H9 (cell line): ENCODE data around the gene MED22. TPM values are rescaled to one million over a fixed set of nuclear protein-coding genes. Genes with fewer than 3 reads are reported as not detected.

Experiments used
- DNase-seq: peaks from one replicate; pipeline ENCODE4 v3.0.0-alpha.2; 2017
- H2AFZ ChIP-seq: one replicate; pipeline ENCODE4 v1.6.1; 2013; ENCODE audit warnings: mild to moderate bottlenecking, low read length, control low read depth, moderate library complexity
- H2AK5ac ChIP-seq: 2 replicates; pipeline ENCODE4 v1.6.1; 2013; ENCODE audit warnings: low read length, control low read depth, mixed read lengths; ENCODE audit not compliant: insufficient read length
- H2BK120ac ChIP-seq: one replicate; pipeline ENCODE4 v1.6.1; 2013; ENCODE audit warnings: low read depth, mild to moderate bottlenecking, low read length, control low read depth, inconsistent platforms; ENCODE audit not compliant: poor library complexity, severe bottlenecking
- H2BK12ac ChIP-seq: 2 replicates; pipeline ENCODE4 v1.6.1; 2013; ENCODE audit warnings: low read length, control low read depth, mixed read lengths, low read depth; ENCODE audit not compliant: insufficient read length
- H2BK15ac ChIP-seq: 2 replicates; pipeline ENCODE4 v1.6.1; 2013; ENCODE audit warnings: low read depth, low read length, control low read depth
- H2BK20ac ChIP-seq: one replicate; pipeline ENCODE4 v1.6.1; 2013; ENCODE audit warnings: low read depth, mild to moderate bottlenecking, low read length, control low read depth, inconsistent platforms; ENCODE audit not compliant: poor library complexity, severe bottlenecking
- H2BK5ac ChIP-seq: 2 replicates; pipeline ENCODE4 v1.6.1; 2013; ENCODE audit warnings: low read length, control low read depth, mixed read lengths; ENCODE audit not compliant: insufficient read length
- H3K14ac ChIP-seq: 2 replicates; pipeline ENCODE4 v1.6.1; 2013; ENCODE audit warnings: low read length, control low read depth; ENCODE audit not compliant: insufficient read depth
- H3K18ac ChIP-seq: 2 replicates; pipeline ENCODE4 v1.6.1; 2013; ENCODE audit warnings: low read depth, mild to moderate bottlenecking, mixed read lengths, low read length, control low read depth; ENCODE audit not compliant: insufficient read length
- H3K23ac ChIP-seq: 2 replicates; pipeline ENCODE4 v1.6.1; 2013; ENCODE audit warnings: low read length, control low read depth, mixed read lengths, low read depth; ENCODE audit not compliant: insufficient read length
- H3K23me2 ChIP-seq: 2 replicates; pipeline ENCODE4 v1.6.1; 2013; ENCODE audit warnings: low read depth, mild to moderate bottlenecking, mixed read lengths, low read length, control low read depth; ENCODE audit not compliant: insufficient read length, poor library complexity, severe bottlenecking
- H3K27ac ChIP-seq: 2 replicates; pipeline ENCODE4 v1.5.1; 2013; ENCODE audit warnings: low read length, control low read depth, mixed read lengths, low read depth; ENCODE audit not compliant: insufficient read length
- H3K27me3 ChIP-seq: 2 replicates; pipeline ENCODE4 v1.6.1; 2013; ENCODE audit warnings: low read length, control low read depth, inconsistent platforms; ENCODE audit not compliant: insufficient read depth
- H3K4ac ChIP-seq: 2 replicates; pipeline ENCODE4 v1.6.1; 2013; ENCODE audit warnings: low read depth, mild to moderate bottlenecking, control low read depth, inconsistent platforms, low read length, moderate library complexity
- H3K4me1 ChIP-seq: 2 replicates; pipeline ENCODE4 v1.6.1; 2013; ENCODE audit warnings: low read length, control low read depth, inconsistent platforms; ENCODE audit not compliant: insufficient read depth
- H3K4me2 ChIP-seq: 2 replicates; pipeline ENCODE4 v1.6.1; 2013; ENCODE audit warnings: low read length, control low read depth, mixed read lengths; ENCODE audit not compliant: insufficient read length, insufficient read depth
- H3K56ac ChIP-seq: 2 replicates; pipeline ENCODE4 v1.6.1; 2013; ENCODE audit warnings: low read depth, mild to moderate bottlenecking, mixed read lengths, low read length, control low read depth; ENCODE audit not compliant: insufficient read length
- H3K79me1 ChIP-seq: 2 replicates; pipeline ENCODE4 v1.6.1; 2013; ENCODE audit warnings: low read depth, mild to moderate bottlenecking, moderate library complexity, low read length, control low read depth, inconsistent platforms; ENCODE audit not compliant: insufficient read depth, poor library complexity, severe bottlenecking
- H3K79me2 ChIP-seq: 2 replicates; pipeline ENCODE4 v1.6.1; 2013; ENCODE audit warnings: low read length, control low read depth, inconsistent platforms; ENCODE audit not compliant: insufficient read depth
- H3K9ac ChIP-seq: 2 replicates; pipeline ENCODE4 v1.6.1; 2013; ENCODE audit warnings: low read length, control low read depth, mixed read lengths; ENCODE audit not compliant: insufficient read length; ENCODE audit errors: extremely low read depth
- H3K9me3 ChIP-seq: one replicate; pipeline ENCODE4 v1.6.1; 2013; ENCODE audit warnings: low read depth, low read length, inconsistent platforms; ENCODE audit not compliant: control insufficient read depth
- H3T11ph ChIP-seq: one replicate; pipeline ENCODE4 v1.6.1; 2013; ENCODE audit warnings: mild to moderate bottlenecking, low read length, control low read depth, inconsistent platforms
- H4K20me1 ChIP-seq: one replicate; pipeline ENCODE4 v1.6.1; 2013; ENCODE audit not compliant: control insufficient read depth, insufficient read length, insufficient read depth
- H4K5ac ChIP-seq: 2 replicates; pipeline ENCODE4 v1.6.1; 2013; ENCODE audit warnings: low read depth, mild to moderate bottlenecking, mixed read lengths, low read length, control low read depth; ENCODE audit not compliant: insufficient read length
- H4K8ac ChIP-seq: replicated peaks from 2 replicates; pipeline ENCODE4 v1.6.1; 2013; ENCODE audit warnings: low read length, control low read depth, mixed read lengths, low read depth; ENCODE audit not compliant: insufficient read length
- H4K91ac ChIP-seq: 2 replicates; pipeline ENCODE4 v1.6.1; 2013; ENCODE audit warnings: low read depth, mild to moderate bottlenecking, moderate library complexity, mixed read lengths, low read length, control low read depth; ENCODE audit not compliant: insufficient read length
- H3K27ac Mint-ChIP-seq, 3 experiments: 2 replicates in 2 of 3; 3 replicates in 1 of 3; pipeline ENCODE4 v1.8.0; 2020 to 2021; ENCODE audit warnings: mixed read lengths in 3 of 3, mild to moderate bottlenecking in 1 of 3, moderate library complexity in 1 of 3
- H3K27me3 Mint-ChIP-seq: 2 replicates; pipeline ENCODE4 v1.8.0; 2021; ENCODE audit warnings: low read depth, mild to moderate bottlenecking, moderate library complexity, mixed read lengths
- H3K36me3 Mint-ChIP-seq, 3 experiments: 2 replicates in 2 of 3; 3 replicates in 1 of 3; pipeline ENCODE4 v1.8.0; 2020 to 2021; ENCODE audit warnings: low read depth in 3 of 3, mixed read lengths in 3 of 3; ENCODE audit not compliant: insufficient read depth in 1 of 3
- H3K4me1 Mint-ChIP-seq, 2 experiments: 2 replicates each; pipeline ENCODE4 v1.8.0; 2020; ENCODE audit warnings: mixed read lengths in 2 of 2
- H3K4me3 Mint-ChIP-seq, 2 experiments: 2 replicates in 1 of 2; 3 replicates in 1 of 2; pipeline ENCODE4 v1.8.0; 2020 to 2021; ENCODE audit warnings: mild to moderate bottlenecking in 2 of 2, mixed read lengths in 2 of 2, moderate library complexity in 1 of 2
- H3K9me3 Mint-ChIP-seq, 2 experiments: 2 replicates in 1 of 2; 3 replicates in 1 of 2; pipeline ENCODE4 v1.8.0; 2020; ENCODE audit warnings: mild to moderate bottlenecking in 2 of 2, mixed read lengths in 2 of 2, moderate library complexity in 1 of 2
- WGBS: extraction: QIAGEN DNeasy Blood & Tissue Kit; methylation state at CpG from one replicate; pipeline ENCODE4 v1.1.7; 2013; ENCODE audit warnings: missing lambda C conversion rate, low lambda C conversion rate, mixed read lengths; ENCODE audit not compliant: insufficient read length; ENCODE audit errors: extremely low coverage; 5-methylcytosine and 5-hydroxymethylcytosine counted together
- total RNA-seq: library from RNA; stranded (reverse); gene quantifications from 2 replicates; pipeline ENCODE4 v1.2.1, GENCODE V29; 2021
- TF ChIP-seq, protein P1 (sequence below): fragments of 200-600 bp; sonication (generic); conservative IDR thresholded peaks from 3 replicates; pipeline ENCODE4 v1.8.0; 2021; ENCODE audit warnings: antibody characterized with exemption, mild to moderate bottlenecking

MED22 gene
- total RNA-seq, 1 experiment from 2014 or later, result 60.1 TPM

DNA sequence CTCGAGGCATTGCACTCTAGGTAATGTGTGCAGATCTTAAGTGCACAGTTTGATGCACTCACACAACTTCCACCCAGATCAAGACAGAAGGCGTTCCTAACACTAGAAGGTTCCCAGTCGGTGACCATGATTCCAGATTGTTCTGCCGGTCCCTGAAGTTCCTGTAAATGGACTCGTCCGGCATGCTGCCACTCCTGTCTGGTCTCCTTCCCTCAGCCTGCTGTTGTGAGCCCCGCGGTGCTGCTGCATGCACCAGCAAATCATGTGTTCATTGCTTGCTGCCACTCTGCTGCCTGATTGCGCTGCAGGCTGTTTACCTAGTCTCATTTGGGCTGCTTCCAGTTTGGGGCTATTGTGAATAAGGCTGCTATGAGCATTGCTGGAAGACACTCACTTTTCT is 39.7 kb upstream of the MED22 start:
- no peak overlapping the region for H4K91ac ChIP-seq
- H2AK5ac ChIP-seq, result no peak overlapping the region
- H3K79me2 ChIP-seq, result no peaks in the 10 kb centered on the region
- H2BK12ac ChIP-seq, result no peak overlapping the region
- no peak overlapping the region for H2BK120ac ChIP-seq
- no peaks in the 10 kb centered on the region for H3K23me2 ChIP-seq
- H2BK15ac ChIP-seq, result no peak overlapping the region
- no peak overlapping the region for H2BK20ac ChIP-seq
- no peak overlapping the region for H2AFZ ChIP-seq
- no CpG with 5 or more reads among the region's 9 CpGs for WGBS
- TF ChIP-seq, protein P1, sequence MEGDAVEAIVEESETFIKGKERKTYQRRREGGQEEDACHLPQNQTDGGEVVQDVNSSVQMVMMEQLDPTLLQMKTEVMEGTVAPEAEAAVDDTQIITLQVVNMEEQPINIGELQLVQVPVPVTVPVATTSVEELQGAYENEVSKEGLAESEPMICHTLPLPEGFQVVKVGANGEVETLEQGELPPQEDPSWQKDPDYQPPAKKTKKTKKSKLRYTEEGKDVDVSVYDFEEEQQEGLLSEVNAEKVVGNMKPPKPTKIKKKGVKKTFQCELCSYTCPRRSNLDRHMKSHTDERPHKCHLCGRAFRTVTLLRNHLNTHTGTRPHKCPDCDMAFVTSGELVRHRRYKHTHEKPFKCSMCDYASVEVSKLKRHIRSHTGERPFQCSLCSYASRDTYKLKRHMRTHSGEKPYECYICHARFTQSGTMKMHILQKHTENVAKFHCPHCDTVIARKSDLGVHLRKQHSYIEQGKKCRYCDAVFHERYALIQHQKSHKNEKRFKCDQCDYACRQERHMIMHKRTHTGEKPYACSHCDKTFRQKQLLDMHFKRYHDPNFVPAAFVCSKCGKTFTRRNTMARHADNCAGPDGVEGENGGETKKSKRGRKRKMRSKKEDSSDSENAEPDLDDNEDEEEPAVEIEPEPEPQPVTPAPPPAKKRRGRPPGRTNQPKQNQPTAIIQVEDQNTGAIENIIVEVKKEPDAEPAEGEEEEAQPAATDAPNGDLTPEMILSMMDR, result no peak
- no peak overlapping the region for H3T11ph ChIP-seq
- DNase-seq, result no peak
- H2BK5ac ChIP-seq, result no peak overlapping the region
- H3K23ac ChIP-seq, result no peak overlapping the region
- no peak overlapping the region for H3K18ac ChIP-seq
- H3K4me2 ChIP-seq, result no peak overlapping the region
- H3K4me1 ChIP-seq, result no peaks in the 10 kb centered on the region
- no peak overlapping the region for H4K5ac ChIP-seq
- H3K27me3 ChIP-seq, result no peaks in the 10 kb centered on the region
- H4K8ac ChIP-seq, result no peak overlapping the region
- no peaks in the 10 kb centered on the region for H4K20me1 ChIP-seq
- H3K9ac ChIP-seq, result no peak overlapping the region
- H3K56ac ChIP-seq, result no peak overlapping the region
- H3K27ac ChIP-seq, result no peak overlapping the region
- H3K14ac ChIP-seq, result no peak overlapping the region
- H3K27me3 Mint-ChIP-seq, result peaks cover 23% of the 10 kb centered on the region
- H3K9me3 ChIP-seq, result no peaks in the 10 kb centered on the region
- H3K27ac Mint-ChIP-seq, result no peak overlapping the region
- no peaks in the 10 kb centered on the region for H3K79me1 ChIP-seq
- no peaks in the 10 kb centered on the region for H3K4me1 Mint-ChIP-seq
- H3K4me3 Mint-ChIP-seq, result no peak overlapping the region
- peaks cover 0 to 1% (median 0%) of the 10 kb centered on the region in 3 experiments; a peak in 1 of 7 replicates for H3K36me3 Mint-ChIP-seq
- peaks cover 15% of the 10 kb centered on the region in 2 experiments for H3K9me3 Mint-ChIP-seq
- no peak overlapping the region for H3K4ac ChIP-seq
